Natural killer cell (primary cell): ENCODE measurements around the gene C2orf68. TPM values are rescaled to one million over a fixed set of nuclear protein-coding genes. Genes with fewer than 3 reads are reported as not detected.

Experiments used
- ATAC-seq, 3 donors: fragments of 150-1000 bp in 2 of 3; fragments of 200-7000 bp in 1 of 3; cut with Tn5 transposase; 1 replicate in 1 of 3; 2 replicates in 2 of 3; pipeline ENCODE4 v1.10.0; 2021; ENCODE audit warnings: mild to moderate bottlenecking in 2 of 3, moderate library complexity in 2 of 3
- DNase-seq, 2 donors: peaks; one replicate each; pipeline versions ENCODE4 v3.0.0 to v3.0.0-alpha.2; 2013 to 2021; ENCODE audit warnings: mixed read lengths in 1 of 2
- H3K27ac ChIP-seq: one replicate; pipeline ENCODE4 v1.5.1; 2013; ENCODE audit warnings: mild to moderate bottlenecking, low read length
- H3K27me3 ChIP-seq: one replicate; pipeline ENCODE4 v1.6.1; 2013; ENCODE audit warnings: low read length; ENCODE audit not compliant: control insufficient read depth, insufficient read depth
- H3K36me3 ChIP-seq: one replicate; pipeline ENCODE4 v1.6.1; 2013; ENCODE audit warnings: low read length; ENCODE audit not compliant: control insufficient read depth, insufficient read depth
- H3K4me1 ChIP-seq: one replicate; pipeline ENCODE4 v1.6.1; 2013; ENCODE audit warnings: low read length; ENCODE audit not compliant: control insufficient read depth, insufficient read depth
- H3K4me3 ChIP-seq: one replicate; pipeline ENCODE4 v1.5.1; 2013; ENCODE audit warnings: low read length
- H3K9me3 ChIP-seq: one replicate; pipeline ENCODE4 v1.6.1; 2013; ENCODE audit warnings: low read length; ENCODE audit not compliant: control insufficient read depth, insufficient read depth
- H3K27ac Mint-ChIP-seq, 2 donors: one replicate each; pipeline ENCODE4 v1.8.0; 2022; ENCODE audit warnings: mild to moderate bottlenecking in 2 of 2, mixed read lengths in 2 of 2, moderate library complexity in 1 of 2
- H3K27me3 Mint-ChIP-seq, 2 donors: one replicate each; pipeline ENCODE4 v1.8.0; 2022; ENCODE audit warnings: low read depth in 2 of 2, mixed read lengths in 2 of 2
- H3K36me3 Mint-ChIP-seq: one replicate; pipeline ENCODE4 v1.8.0; 2022; ENCODE audit warnings: mixed read lengths
- H3K4me1 Mint-ChIP-seq, 2 donors: one replicate each; pipeline ENCODE4 v1.8.0; 2022; ENCODE audit warnings: mixed read lengths in 2 of 2
- H3K4me3 Mint-ChIP-seq: one replicate; pipeline ENCODE4 v1.8.0; 2022; ENCODE audit warnings: mild to moderate bottlenecking, moderate library complexity, mixed read lengths
- H3K9me3 Mint-ChIP-seq, 2 donors: one replicate each; pipeline ENCODE4 v1.8.0; 2022; ENCODE audit warnings: mixed read lengths in 2 of 2
- CTCF ChIP-seq: fragments of 200-600 bp; IDR thresholded peaks from one replicate; pipeline ENCODE4 v1.8.0; 2022; ENCODE audit warnings: antibody characterized with exemption
- WGBS: methylation state at CpG from one replicate; pipeline ENCODE4 v1.1.7; 2013; ENCODE audit warnings: missing lambda C conversion rate; ENCODE audit not compliant: insufficient coverage; 5-methylcytosine and 5-hydroxymethylcytosine counted together
- intact Hi-C: fragments of 100-400 bp; cut with micrococcal nuclease; formaldehyde crosslinking; loops from one replicate; pipeline ENCODE4 v1.14.2; 2022
- total RNA-seq, 4 donors: library from RNA; stranded (reverse); fragments of 120-200 nt in 1 of 4; gene quantifications; one replicate each; pipeline versions ENCODE4 v1.2.3 to v1.2.4, GENCODE V29; 2013 to 2022

Gene C2orf68
- total RNA-seq, 3 donors from 2014 or later (not counting 1 experiment from before 2014, with no cell fraction given), result 36.4 to 60.8 (median 48.4) TPM

GRCh38 chr2:85646166-85646565 is 34.3 kb upstream of the C2orf68 start:
- H3K4me3 ChIP-seq, result no peak overlapping the region
- peaks cover 85% of the 10 kb centered on the region for H3K36me3 ChIP-seq
- ATAC-seq (no peak), DNase-seq (no peak)
- TF ChIP-seq CTCF, result no peak
- no peaks in the 10 kb centered on the region for H3K27me3 ChIP-seq
- Mint-ChIP-seq H3K4me3 (no peak overlapping the region), H3K4me1 (no peaks in the 10 kb centered on the region), H3K36me3 (peaks cover 27% of the 10 kb centered on the region), H3K27me3 (no peaks in the 10 kb centered on the region), H3K27ac (no peak overlapping the region), H3K9me3 (no peaks in the 10 kb centered on the region)
- H3K9me3 ChIP-seq, result no peaks in the 10 kb centered on the region
- 100% methylated on average over 2 of the region's 2 CpGs for WGBS
- H3K27ac ChIP-seq, result no peak overlapping the region
- H3K4me1 ChIP-seq, result peaks cover 10% of the 10 kb centered on the region
- intact Hi-C loops, result no loop called here

- Histone ChIP-seq H3K9me3 (no peaks in the 10 kb centered on the region), H3K4me1 (peaks cover 10% of the 10 kb centered on the region), H3K4me3 (no peak overlapping the region), H3K27ac (no peak overlapping the region), H3K27me3 (no peaks in the 10 kb centered on the region), H3K36me3 (peaks cover 91% of the 10 kb centered on the region)
- Mint-ChIP-seq H3K4me3 (no peak overlapping the region), H3K27me3 (no peaks in the 10 kb centered on the region), H3K36me3 (peaks cover 34% of the 10 kb centered on the region), H3K4me1 (no peaks in the 10 kb centered on the region), H3K9me3 (no peaks in the 10 kb centered on the region), H3K27ac (no peak overlapping the region)
- intact Hi-C loops, result no loop called here
- no peak for TF ChIP-seq CTCF
- WGBS, result 95% methylated on average over 8 of the region's 8 CpGs
- DNase-seq (no peak), ATAC-seq (no peak)
These were observed 33.0 kb upstream of the C2orf68 start for GRCh38 chr2:85644909-85645308.

GRCh38 chr2:85642725-85643124 is 30.9 kb upstream of the C2orf68 start:
- H3K9me3 ChIP-seq, result no peaks in the 10 kb centered on the region
- WGBS, result 91% methylated on average over 3 of the region's 3 CpGs
- peaks cover 35% of the 10 kb centered on the region for H3K36me3 Mint-ChIP-seq
- peaks cover 1% of the 10 kb centered on the region for H3K4me1 ChIP-seq
- H3K27me3 Mint-ChIP-seq, result no peaks in the 10 kb centered on the region
- TF ChIP-seq CTCF, result no peak
- intact Hi-C loops, result no loop called here
- H3K4me1 Mint-ChIP-seq, result peaks cover 0 to under 1% of the 10 kb centered on the region in 2 donors
- H3K27me3 ChIP-seq, result no peaks in the 10 kb centered on the region
- peaks cover 84% of the 10 kb centered on the region for H3K36me3 ChIP-seq
- H3K9me3 Mint-ChIP-seq, result no peaks in the 10 kb centered on the region
- ATAC-seq (no peak), DNase-seq (no peak)
- no peak overlapping the region for H3K4me3 ChIP-seq
- H3K27ac Mint-ChIP-seq, result no peak overlapping the region
- no peak overlapping the region for H3K27ac ChIP-seq
- no peak overlapping the region for H3K4me3 Mint-ChIP-seq

GRCh38 chr2:85635636-85636035 is 23.8 kb upstream of the C2orf68 start:
- ATAC-seq (no peak), DNase-seq (no peak)
- Histone ChIP-seq H3K36me3 (peaks cover 74% of the 10 kb centered on the region), H3K4me1 (peaks cover 4% of the 10 kb centered on the region), H3K27ac (no peak overlapping the region), H3K27me3 (no peaks in the 10 kb centered on the region), H3K4me3 (no peak overlapping the region), H3K9me3 (no peaks in the 10 kb centered on the region)
- Mint-ChIP-seq H3K4me3 (no peak overlapping the region), H3K36me3 (peaks cover 28% of the 10 kb centered on the region), H3K9me3 (no peaks in the 10 kb centered on the region), H3K4me1 (peaks cover 11% of the 10 kb centered on the region in 2 donors), H3K27ac (no peak overlapping the region), H3K27me3 (no peaks in the 10 kb centered on the region)
- 89% methylated on average over 4 of the region's 4 CpGs for WGBS
- TF ChIP-seq CTCF, result no peak
- intact Hi-C loops, result no loop called here
